Stomach (tissue), 4 donors: ENCODE data around the gene HIC2.
"Not testable (repeated sequence)": the region's sequence is repeated elsewhere in the genome, so short reads cannot be mapped to it uniquely, and the experiment has no call there.

Source experiments
- CTCF ChIP-seq, 7 experiments: fragments of 450-650 bp in 4 of 7; fragments of 200-600 bp in 3 of 7; sonication (generic) in 3 of 7; IDR thresholded peaks; one replicate each; pipeline ENCODE4 v1.5.1; 2016 to 2019; ENCODE audit warnings: antibody characterized with exemption in 7 of 7, control low read depth in 2 of 7, mild to moderate bottlenecking in 1 of 7
- EP300 ChIP-seq: sonication (generic); formaldehyde crosslinking; IDR thresholded peaks from one replicate; pipeline ENCODE4 v1.6.1; 2017; ENCODE audit warnings: antibody characterized with exemption
- POLR2A ChIP-seq, 4 donors: fragments of 450-650 bp; IDR thresholded peaks; one replicate each; pipeline ENCODE4 v1.6.1; 2016; ENCODE audit warnings: antibody characterized with exemption in 4 of 4, control low read depth in 2 of 4, mild to moderate bottlenecking in 1 of 4, moderate library complexity in 1 of 4
- POLR2AphosphoS5 ChIP-seq, 3 donors: sonication (generic); formaldehyde crosslinking; IDR thresholded peaks; one replicate each; pipeline ENCODE4 v1.6.1; 2016; ENCODE audit warnings: antibody characterized with exemption in 3 of 3

GRCh38 chr22:21390013-21390412, 27.2 kb upstream of the HIC2 start:
- TF ChIP-seq CTCF (IDR thresholded peaks at IDR 0.05); EP300; POLR2AphosphoS5 (IDR thresholded peaks at IDR 0.05); POLR2A (IDR thresholded peaks at IDR 0.05): not testable (repeated sequence)
